GM10847 (cell line): Measurements from ENCODE around the gene GLRX5.

Experiments
- POLR2A ChIP-seq: IDR thresholded peaks from 2 replicates; pipeline ENCODE4 v1.6.1; 2011; ENCODE audit not compliant: insufficient read length; ENCODE audit errors: extremely low read depth

The GLRX5 gene

DNA sequence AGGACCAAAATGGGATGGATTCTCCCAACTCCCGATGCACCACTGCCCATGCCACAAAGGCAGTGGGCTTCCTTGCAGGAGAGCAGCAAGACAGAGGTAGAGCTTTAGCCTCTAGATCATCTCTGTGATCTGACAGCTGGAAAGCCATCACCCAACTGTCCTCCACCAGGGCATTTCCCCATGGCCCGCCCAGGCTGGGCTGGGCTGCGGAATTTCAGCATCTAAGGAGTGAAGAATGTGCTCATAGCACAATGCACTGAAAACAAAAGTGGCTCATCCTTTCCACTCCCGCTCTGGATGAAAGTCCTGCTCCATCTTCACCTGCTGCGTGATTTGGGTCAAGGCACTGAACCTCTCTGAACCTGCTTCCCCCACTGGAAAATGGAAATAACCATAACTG lies 24.0 kb upstream of the GLRX5 start:
- no peak for TF ChIP-seq POLR2A

GRCh38 chr14:95511687-95512086 lies 23.2 kb upstream of the GLRX5 start:
- no peak for TF ChIP-seq POLR2A

GRCh38 chr14:95513291-95513690 lies 21.6 kb upstream of the GLRX5 start:
- TF ChIP-seq POLR2A: no peak

DNA sequence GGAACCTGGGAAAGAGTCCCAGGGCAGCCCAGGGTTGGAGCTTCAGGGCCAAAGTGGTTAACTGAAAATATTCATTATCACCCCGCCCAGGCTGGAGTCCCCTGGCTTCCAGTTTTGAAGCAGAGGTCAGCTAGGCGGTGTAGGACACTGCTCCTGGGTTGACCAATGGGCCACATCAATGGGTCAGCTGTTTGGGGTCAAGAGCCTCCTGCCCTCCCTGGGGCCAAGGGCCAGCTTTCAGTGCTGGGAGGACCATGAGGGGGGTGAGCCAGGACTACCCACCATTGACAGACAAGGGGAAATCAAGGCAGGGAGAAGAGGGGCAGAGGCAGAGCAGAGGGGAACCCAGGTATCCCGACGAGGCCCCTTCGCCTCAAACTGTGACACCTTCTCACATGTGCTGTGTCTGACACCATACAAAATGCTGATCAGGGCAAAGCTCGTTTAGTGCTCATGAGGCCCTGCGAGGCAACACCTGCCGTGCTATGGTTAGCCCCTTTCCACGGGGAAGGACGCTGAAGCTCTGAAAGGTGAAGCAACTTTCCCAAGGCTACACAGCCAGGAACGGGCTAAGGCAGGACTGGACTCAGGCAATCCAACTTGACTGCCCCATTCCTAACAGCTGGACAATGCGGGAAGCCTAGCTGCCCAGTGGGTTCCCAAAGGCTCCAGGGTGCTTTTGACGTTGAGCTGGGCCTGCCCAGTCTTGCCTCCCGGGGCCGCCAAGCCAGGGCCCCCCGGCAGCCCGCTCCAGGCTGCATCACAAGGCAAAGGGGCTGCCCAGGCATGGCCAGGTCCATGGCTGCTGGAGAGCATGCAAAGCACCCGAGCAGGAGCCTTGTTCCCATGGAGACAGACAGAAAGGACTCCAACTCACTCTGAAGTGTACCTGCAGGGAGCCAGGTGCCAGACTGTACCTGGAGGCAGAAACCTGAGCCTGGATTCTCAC lies 20.4 kb upstream of the GLRX5 start:
- no peak for TF ChIP-seq POLR2A

- TF ChIP-seq POLR2A: no peak
Observed at GRCh38 chr14:95515080-95515489, 19.8 kb upstream of the GLRX5 start.

GRCh38 chr14:95515596-95516552 lies 19.0 kb upstream of the GLRX5 start:
- TF ChIP-seq POLR2A: no peak

DNA sequence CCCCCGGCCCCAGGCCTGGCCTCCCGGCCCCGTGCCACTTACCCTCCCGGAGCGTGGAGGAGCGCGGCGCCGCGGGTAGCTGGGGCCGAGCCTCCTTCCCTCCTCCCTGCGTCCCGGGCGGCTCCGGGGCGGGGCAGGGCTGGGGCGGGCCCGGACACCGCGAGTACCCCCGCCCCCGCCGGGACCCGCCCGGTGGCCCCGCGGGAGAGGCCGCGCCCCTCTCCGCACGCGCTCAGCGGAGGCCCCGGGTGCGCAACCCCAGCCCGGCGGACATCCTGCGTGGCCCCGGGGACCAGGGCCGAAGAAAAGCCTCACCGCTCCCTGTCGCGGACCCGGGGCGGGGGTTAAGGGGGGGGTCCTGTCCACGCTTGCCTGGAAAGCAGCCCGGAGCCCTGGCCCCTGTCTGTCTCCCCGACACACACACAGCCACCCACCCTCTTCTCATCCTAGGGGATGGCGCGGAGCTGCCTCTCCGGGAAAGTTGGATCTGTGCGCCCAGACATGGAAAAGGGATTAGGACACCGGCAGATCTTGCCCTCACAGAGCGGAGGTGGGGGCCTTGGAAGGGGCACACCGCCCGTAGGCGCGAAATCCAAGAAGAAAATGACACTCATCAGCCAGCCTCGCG lies 18.2 kb upstream of the GLRX5 start, which contains the start of gene SYNE3:
SYNE3 (minus strand) TSS at position 97 of the 628 bp plus-strand sequence. CDS start 40,829 bp downstream, outside the sequence.
- peak; percentile 40 for TF ChIP-seq POLR2A

DNA sequence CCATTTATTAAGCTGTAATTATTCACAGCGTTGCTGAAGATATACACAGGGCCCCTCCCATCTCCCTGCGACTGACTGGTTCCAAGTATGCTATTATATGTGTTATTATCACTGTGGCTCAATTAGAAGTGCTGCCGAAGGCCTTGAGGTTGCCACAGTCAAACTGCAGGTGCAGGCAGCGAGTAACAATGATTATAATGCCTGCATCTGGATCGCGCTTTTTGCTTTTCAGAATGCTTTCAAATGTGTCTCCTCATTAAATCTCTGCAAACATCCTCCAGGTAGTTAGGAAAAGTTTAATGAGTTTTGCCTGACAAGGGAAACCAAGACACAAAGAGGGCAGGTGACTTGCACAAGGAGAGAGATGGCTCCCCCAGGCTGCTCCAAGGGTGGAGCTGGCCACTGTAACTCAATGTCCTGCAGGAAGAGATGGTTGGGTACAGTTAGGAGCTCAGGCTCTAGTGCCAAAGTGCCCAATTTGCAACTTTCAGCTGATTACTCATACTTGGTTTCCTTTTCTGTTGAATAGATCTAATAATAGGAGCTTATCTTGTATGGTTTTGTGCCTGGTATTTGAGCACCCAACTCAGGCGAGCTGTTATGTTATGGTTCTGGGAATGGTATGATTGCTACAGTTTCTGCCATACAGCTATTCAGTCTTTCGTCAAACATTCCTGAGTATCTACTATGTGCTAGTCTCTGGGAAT lies 16.7 kb upstream of the GLRX5 start:
- TF ChIP-seq POLR2A: no peak

DNA sequence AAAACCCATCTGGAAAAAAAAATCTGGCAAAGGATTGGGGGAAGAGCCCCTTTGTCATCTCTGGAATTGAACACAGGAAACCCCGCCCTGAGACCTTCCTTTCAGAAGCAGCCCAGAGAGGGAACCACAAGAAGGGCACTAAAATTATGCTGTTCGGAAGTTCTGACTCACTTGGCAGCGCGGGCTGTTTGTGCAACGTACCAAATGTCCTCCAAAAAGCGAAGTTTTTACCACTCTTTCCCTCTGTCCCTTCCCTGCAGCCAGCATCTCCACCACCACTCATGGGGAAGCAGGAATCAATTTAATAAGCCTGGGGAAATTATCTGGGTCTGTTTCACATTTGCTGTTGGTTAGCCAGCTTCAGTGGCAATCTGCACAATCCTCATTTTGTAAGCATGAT lies 15.2 kb upstream of the GLRX5 start:
- TF ChIP-seq POLR2A: no peak

DNA sequence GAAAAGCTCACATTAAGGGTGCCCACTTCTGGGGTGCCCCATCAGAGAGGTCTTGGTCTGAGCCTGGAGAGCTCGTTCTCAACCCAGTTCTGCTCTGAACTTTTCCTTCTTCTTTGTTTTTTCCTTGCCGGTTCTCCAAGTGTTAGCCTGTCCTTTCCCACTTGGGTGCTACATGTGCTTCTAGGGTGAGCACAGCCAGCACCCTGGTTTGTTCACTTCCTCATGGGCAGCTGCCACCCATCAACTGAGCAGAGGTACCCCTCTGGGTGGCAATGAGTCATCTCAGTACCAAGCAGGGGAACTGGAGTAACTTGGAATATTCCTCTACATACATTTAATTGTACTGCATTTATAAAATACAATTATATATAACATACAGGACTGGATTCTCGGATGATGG lies 14.5 kb upstream of the GLRX5 start:
- TF ChIP-seq POLR2A: no peak

- TF ChIP-seq POLR2A: no peak
Observed at GRCh38 chr14:95521001-95521400, 13.8 kb upstream of the GLRX5 start.

DNA sequence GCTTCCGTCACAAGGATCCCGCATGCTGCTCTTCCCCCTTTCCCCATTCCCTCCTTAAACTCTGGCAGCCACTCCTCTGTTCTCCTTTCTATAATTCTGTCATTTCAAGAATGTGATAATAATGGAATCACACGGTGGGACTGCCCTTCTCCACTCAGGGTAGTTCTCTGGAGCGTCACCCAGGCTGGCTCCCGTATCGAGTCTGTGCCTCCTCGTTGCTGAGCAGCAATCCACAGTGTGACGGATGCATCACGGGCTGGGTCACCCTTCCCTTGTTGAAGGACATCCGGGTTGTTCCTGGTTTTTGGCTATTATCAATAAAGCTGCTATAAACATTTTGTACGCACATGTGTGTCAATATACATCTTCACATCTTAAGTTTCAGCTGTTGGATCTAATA lies 12.7 kb upstream of the GLRX5 start:
- no peak for TF ChIP-seq POLR2A

DNA sequence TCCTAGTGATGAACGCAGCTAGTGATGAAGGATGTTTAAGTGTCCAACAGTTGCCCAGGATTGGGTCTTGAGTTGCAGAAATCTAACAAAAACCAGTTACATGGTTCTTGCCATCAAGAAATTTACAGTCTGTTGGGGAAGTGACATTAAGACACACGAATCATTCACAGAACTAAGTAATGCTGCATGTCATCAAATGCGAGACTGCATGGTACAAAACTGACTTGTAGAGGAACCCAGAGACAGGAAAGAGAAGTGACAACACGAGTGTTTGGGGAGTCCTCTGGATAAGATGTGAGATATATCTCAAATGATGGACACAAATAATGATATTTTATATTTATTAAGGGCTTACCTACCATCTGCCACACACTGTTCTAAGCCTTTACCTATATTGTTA lies 12.3 kb upstream of the GLRX5 start:
- no peak for TF ChIP-seq POLR2A

GRCh38 chr14:95523051-95523814 lies 11.6 kb upstream of the GLRX5 start:
- no peak for TF ChIP-seq POLR2A
